DND-41 (cell line): ENCODE results near the gene HBA2.

Experiments
- EZH2 ChIP-seq: IDR thresholded peaks from 3 replicates; pipeline ENCODE4 v1.6.1; 2012; ENCODE audit warnings: borderline replicate concordance, low read depth, mild to moderate bottlenecking, moderate library complexity, low read length, inconsistent platforms; ENCODE audit not compliant: severe bottlenecking
- TF ChIP-seq, protein P1 (sequence below): IDR thresholded peaks from 2 replicates; pipeline ENCODE4 v1.5.1; 2012; ENCODE audit warnings: borderline replicate concordance, low read length, moderate library complexity, mild to moderate bottlenecking; ENCODE audit not compliant: poor library complexity, severe bottlenecking; ENCODE audit errors: extremely low read depth

DNA sequence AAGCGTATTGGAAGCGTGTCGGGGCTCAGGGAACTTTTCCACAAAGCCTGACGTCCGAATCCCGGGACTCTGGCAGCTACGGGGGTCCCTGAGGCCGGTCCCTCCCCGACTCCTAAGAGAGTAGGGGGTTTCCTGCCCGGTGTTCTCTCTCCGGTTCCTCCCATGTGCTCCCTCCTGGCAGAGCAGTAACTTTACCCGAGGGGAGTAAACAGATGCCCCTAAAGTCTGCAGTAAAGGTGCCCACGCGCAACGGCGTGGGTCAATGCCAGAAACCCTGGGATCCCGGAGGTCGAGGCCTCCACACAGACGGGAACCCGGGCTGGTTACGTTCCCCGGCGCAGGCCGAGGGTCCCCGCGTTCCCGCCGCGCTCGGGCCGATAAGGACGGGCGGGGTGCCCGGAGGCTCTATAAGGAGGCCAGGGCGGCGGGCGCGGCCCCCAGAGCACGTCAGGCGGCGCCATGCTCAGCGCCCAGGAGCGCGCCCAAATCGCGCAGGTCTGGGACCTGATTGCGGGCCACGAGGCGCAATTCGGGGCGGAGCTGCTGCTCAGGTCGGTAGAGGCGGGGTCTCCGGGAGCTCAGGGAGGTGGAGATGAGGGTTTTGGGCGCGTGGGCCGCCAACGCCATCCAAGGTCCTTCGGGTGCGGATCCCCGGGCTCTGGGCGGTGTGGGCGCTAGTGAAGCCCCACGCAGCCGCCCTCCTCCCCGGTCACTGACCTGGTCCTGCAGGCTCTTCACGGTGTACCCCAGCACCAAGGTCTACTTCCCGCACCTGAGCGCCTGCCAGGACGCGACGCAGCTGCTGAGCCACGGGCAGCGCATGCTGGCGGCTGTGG, 6.9 kb upstream of the HBA2 start, which contains the start of gene HBM:
- TF ChIP-seq, protein P1, sequence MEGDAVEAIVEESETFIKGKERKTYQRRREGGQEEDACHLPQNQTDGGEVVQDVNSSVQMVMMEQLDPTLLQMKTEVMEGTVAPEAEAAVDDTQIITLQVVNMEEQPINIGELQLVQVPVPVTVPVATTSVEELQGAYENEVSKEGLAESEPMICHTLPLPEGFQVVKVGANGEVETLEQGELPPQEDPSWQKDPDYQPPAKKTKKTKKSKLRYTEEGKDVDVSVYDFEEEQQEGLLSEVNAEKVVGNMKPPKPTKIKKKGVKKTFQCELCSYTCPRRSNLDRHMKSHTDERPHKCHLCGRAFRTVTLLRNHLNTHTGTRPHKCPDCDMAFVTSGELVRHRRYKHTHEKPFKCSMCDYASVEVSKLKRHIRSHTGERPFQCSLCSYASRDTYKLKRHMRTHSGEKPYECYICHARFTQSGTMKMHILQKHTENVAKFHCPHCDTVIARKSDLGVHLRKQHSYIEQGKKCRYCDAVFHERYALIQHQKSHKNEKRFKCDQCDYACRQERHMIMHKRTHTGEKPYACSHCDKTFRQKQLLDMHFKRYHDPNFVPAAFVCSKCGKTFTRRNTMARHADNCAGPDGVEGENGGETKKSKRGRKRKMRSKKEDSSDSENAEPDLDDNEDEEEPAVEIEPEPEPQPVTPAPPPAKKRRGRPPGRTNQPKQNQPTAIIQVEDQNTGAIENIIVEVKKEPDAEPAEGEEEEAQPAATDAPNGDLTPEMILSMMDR, result no peak
- no peak for TF ChIP-seq EZH2
